Measurements from ENCODE around the gene OR52E8. TPM values are rescaled to one million over a fixed set of nuclear protein-coding genes. Genes with fewer than 3 reads are reported as not detected.

OR52E8 gene
- total RNA-seq, 1 experiment from 2014 or later = not detected

DNA sequence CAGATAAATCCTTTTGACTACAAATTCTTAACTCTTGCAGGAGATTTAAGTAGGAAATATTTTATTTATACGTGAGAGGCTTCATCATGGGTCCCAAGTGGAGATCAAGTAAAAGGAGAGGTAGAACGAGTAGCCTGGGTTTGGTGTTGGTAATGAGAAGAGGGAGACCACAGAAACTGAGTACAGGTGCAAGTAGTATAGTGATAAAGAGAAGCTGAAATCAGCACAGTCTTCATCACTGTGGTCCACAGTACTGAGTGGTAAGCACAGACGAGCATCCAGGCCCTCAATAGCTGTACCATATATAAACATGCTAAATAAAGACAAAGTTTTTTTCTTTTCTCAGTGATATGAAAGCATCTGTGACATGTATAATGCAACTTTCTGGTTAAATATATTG lies 29.7 kb upstream of the OR52E8 start (continued):
- TF ChIP-seq SMAD4 (CRISPR knock-in tag; IDR thresholded peaks at IDR 0.05) (no peak), PRRX2 (CRISPR knock-in tag; IDR thresholded peaks at IDR 0.05) (no peak), NFATC4 (CRISPR knock-in tag; IDR thresholded peaks at IDR 0.05) (no peak), MYBL2 (CRISPR knock-in tag; IDR thresholded peaks at IDR 0.05) (no peak)
- TF ChIP-seq, protein P1, sequence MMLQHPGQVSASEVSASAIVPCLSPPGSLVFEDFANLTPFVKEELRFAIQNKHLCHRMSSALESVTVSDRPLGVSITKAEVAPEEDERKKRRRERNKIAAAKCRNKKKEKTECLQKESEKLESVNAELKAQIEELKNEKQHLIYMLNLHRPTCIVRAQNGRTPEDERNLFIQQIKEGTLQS (CRISPR knock-in tag; conservative IDR thresholded peaks at IDR 0.05) = no peak
- TF ChIP-seq, protein P2, sequence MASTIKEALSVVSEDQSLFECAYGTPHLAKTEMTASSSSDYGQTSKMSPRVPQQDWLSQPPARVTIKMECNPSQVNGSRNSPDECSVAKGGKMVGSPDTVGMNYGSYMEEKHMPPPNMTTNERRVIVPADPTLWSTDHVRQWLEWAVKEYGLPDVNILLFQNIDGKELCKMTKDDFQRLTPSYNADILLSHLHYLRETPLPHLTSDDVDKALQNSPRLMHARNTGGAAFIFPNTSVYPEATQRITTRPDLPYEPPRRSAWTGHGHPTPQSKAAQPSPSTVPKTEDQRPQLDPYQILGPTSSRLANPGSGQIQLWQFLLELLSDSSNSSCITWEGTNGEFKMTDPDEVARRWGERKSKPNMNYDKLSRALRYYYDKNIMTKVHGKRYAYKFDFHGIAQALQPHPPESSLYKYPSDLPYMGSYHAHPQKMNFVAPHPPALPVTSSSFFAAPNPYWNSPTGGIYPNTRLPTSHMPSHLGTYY (CRISPR knock-in tag; IDR thresholded peaks at IDR 0.05) = no peak
- TF ChIP-seq, protein P3, sequence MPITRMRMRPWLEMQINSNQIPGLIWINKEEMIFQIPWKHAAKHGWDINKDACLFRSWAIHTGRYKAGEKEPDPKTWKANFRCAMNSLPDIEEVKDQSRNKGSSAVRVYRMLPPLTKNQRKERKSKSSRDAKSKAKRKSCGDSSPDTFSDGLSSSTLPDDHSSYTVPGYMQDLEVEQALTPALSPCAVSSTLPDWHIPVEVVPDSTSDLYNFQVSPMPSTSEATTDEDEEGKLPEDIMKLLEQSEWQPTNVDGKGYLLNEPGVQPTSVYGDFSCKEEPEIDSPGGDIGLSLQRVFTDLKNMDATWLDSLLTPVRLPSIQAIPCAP (CRISPR knock-in tag; IDR thresholded peaks at IDR 0.05) = no peak

DNA sequence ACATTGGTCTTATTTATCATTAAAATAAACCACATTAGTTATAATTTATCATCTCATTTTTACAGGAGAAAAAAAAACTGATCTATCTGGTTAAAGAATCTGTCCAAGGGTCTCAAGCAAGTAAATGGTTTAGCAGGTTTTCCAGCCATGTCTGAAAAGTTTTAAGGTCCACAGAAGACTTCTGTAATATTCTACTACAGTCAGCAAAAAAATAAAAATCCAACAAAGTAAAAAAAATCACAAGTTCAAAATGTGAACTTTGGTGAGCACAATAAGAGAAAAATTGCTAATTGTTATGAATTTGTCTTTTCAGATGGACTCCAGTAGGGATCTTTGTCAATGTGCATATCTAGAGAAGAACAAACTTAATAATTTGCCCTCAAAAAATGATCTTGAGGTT lies 24.3 kb upstream of the OR52E8 start:
- Mint-ChIP-seq H3K36me3 (no peaks in the 10 kb centered on the region), H3K4me3 (no peak overlapping the region), H3K27me3 (ENCODE audit: low read depth) (no peaks in the 10 kb centered on the region; the same call in 1 of the 2 replicates), H3K9me3 (peaks cover 6% of the 10 kb centered on the region; the same call in 1 of the 2 replicates), H3K27ac (no peak overlapping the region), H3K4me1 (no peaks in the 10 kb centered on the region)
- ATAC-seq (no peak), DNase-seq (ENCODE audit: low spot score) (no peak)
- CTCF ChIA-PET = interaction anchor here (1.5 kb wide), 1 partner anchor 9 kb away, joined by 3 read pairs; no protein-coding TSS in a partner anchor
- POLR2A ChIA-PET = no interaction called here
- TF ChIP-seq FOXK1 (CRISPR knock-in tag; IDR thresholded peaks at IDR 0.05) (no peak), ZNF317 (CRISPR knock-in tag; IDR thresholded peaks at IDR 0.05; ENCODE audit: borderline replicate concordance, low read depth) (no peak), TEAD4 (CRISPR knock-in tag; IDR thresholded peaks at IDR 0.05) (no peak), KAT7 (CRISPR knock-in tag; IDR thresholded peaks at IDR 0.05; ENCODE audit: borderline replicate concordance) (no peak), ZNF416 (CRISPR knock-in tag; IDR thresholded peaks at IDR 0.05) (no peak)
- TF ChIP-seq, protein P4, sequence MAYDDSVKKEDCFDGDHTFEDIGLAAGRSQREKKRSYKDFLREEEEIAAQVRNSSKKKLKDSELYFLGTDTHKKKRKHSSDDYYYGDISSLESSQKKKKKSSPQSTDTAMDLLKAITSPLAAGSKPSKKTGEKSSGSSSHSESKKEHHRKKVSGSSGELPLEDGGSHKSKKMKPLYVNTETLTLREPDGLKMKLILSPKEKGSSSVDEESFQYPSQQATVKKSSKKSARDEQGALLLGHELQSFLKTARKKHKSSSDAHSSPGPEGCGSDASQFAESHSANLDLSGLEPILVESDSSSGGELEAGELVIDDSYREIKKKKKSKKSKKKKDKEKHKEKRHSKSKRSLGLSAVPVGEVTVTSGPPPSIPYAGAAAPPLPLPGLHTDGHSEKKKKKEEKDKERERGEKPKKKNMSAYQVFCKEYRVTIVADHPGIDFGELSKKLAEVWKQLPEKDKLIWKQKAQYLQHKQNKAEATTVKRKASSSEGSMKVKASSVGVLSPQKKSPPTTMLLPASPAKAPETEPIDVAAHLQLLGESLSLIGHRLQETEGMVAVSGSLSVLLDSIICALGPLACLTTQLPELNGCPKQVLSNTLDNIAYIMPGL (CRISPR knock-in tag; IDR thresholded peaks at IDR 0.05) = no peak
- TF ChIP-seq, protein P5, sequence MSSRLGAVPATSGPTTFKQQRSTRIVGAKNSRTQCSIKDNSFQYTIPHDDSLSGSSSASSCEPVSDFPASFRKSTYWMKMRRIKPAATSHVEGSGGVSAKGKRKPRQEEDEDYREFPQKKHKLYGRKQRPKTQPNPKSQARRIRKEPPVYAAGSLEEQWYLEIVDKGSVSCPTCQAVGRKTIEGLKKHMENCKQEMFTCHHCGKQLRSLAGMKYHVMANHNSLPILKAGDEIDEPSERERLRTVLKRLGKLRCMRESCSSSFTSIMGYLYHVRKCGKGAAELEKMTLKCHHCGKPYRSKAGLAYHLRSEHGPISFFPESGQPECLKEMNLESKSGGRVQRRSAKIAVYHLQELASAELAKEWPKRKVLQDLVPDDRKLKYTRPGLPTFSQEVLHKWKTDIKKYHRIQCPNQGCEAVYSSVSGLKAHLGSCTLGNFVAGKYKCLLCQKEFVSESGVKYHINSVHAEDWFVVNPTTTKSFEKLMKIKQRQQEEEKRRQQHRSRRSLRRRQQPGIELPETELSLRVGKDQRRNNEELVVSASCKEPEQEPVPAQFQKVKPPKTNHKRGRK (CRISPR knock-in tag; IDR thresholded peaks at IDR 0.05; ENCODE audit: borderline replicate concordance) = no peak
- TF ChIP-seq, protein P6, sequence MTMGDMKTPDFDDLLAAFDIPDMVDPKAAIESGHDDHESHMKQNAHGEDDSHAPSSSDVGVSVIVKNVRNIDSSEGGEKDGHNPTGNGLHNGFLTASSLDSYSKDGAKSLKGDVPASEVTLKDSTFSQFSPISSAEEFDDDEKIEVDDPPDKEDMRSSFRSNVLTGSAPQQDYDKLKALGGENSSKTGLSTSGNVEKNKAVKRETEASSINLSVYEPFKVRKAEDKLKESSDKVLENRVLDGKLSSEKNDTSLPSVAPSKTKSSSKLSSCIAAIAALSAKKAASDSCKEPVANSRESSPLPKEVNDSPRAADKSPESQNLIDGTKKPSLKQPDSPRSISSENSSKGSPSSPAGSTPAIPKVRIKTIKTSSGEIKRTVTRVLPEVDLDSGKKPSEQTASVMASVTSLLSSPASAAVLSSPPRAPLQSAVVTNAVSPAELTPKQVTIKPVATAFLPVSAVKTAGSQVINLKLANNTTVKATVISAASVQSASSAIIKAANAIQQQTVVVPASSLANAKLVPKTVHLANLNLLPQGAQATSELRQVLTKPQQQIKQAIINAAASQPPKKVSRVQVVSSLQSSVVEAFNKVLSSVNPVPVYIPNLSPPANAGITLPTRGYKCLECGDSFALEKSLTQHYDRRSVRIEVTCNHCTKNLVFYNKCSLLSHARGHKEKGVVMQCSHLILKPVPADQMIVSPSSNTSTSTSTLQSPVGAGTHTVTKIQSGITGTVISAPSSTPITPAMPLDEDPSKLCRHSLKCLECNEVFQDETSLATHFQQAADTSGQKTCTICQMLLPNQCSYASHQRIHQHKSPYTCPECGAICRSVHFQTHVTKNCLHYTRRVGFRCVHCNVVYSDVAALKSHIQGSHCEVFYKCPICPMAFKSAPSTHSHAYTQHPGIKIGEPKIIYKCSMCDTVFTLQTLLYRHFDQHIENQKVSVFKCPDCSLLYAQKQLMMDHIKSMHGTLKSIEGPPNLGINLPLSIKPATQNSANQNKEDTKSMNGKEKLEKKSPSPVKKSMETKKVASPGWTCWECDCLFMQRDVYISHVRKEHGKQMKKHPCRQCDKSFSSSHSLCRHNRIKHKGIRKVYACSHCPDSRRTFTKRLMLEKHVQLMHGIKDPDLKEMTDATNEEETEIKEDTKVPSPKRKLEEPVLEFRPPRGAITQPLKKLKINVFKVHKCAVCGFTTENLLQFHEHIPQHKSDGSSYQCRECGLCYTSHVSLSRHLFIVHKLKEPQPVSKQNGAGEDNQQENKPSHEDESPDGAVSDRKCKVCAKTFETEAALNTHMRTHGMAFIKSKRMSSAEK (CRISPR knock-in tag; IDR thresholded peaks at IDR 0.05; ENCODE audit: borderline replicate concordance) = no peak
- TF ChIP-seq, protein P7, sequence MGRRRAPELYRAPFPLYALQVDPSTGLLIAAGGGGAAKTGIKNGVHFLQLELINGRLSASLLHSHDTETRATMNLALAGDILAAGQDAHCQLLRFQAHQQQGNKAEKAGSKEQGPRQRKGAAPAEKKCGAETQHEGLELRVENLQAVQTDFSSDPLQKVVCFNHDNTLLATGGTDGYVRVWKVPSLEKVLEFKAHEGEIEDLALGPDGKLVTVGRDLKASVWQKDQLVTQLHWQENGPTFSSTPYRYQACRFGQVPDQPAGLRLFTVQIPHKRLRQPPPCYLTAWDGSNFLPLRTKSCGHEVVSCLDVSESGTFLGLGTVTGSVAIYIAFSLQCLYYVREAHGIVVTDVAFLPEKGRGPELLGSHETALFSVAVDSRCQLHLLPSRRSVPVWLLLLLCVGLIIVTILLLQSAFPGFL (CRISPR knock-in tag; IDR thresholded peaks at IDR 0.05; ENCODE audit: borderline replicate concordance) = no peak
- TF ChIP-seq, protein P8, sequence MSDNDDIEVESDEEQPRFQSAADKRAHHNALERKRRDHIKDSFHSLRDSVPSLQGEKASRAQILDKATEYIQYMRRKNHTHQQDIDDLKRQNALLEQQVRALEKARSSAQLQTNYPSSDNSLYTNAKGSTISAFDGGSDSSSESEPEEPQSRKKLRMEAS (CRISPR knock-in tag; IDR thresholded peaks at IDR 0.05) = no peak

Data from WTC11 (cell line).